Measurements from ENCODE around the gene CNTNAP3. TPM values are rescaled to one million over a fixed set of nuclear protein-coding genes. Genes with fewer than 3 reads are reported as not detected.
"Not testable (repeated sequence)": the region's sequence is repeated elsewhere in the genome, so short reads cannot be mapped to it uniquely, and the experiment has no call there.

CNTNAP3 gene
- total and polyA plus RNA-seq, 2 experiments from 2014 or later, result not detected

DNA sequence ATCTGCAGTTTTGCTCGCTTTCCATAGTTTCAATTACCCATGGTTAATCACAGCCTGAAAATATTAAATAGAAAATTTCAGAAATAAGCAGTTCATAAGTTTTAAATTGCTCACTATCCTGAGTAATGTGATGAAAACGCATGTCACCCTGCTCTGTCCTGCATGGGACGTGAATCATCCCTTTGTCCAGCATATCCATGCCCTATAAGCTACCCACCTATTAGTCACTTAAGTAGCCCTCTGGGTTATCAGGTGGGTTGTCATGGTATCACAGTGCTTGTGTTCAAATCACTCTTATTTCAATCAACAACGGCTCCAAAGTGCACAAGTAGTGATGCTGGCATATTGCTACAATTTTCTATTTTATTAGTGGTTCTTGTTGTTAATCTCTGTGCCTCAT is 82.1 kb downstream of the CNTNAP3 start:
- H3F3A ChIP-seq (ENCODE audit: insufficient read depth); H3K36me3 ChIP-seq (ENCODE audit: low read depth); DNase-seq; H3K27ac ChIP-seq; H2AFZ ChIP-seq; in situ Hi-C loops (cut with MboI); H3K4me3 ChIP-seq; H3K4me2 ChIP-seq (ENCODE audit: unreplicated experiment); H3K9me2 ChIP-seq (ENCODE audit: insufficient read depth); H3K9ac ChIP-seq; H3K9me3 ChIP-seq (ENCODE audit: low read depth); H3K4me1 ChIP-seq (ENCODE audit: insufficient read depth); H3K79me2 ChIP-seq (ENCODE audit: insufficient read depth); H3K27me3 ChIP-seq (replicated peaks; ENCODE audit: insufficient read depth); H4K20me1 ChIP-seq (ENCODE audit: insufficient read depth): not testable (repeated sequence)
- no CpG with 5 or more reads among the region's 4 CpGs for WGBS, 2 experiments (ENCODE audit: low coverage in 1 of 2, low lambda C conversion rate in 2 of 2, missing lambda C conversion rate in 2 of 2)

DNA sequence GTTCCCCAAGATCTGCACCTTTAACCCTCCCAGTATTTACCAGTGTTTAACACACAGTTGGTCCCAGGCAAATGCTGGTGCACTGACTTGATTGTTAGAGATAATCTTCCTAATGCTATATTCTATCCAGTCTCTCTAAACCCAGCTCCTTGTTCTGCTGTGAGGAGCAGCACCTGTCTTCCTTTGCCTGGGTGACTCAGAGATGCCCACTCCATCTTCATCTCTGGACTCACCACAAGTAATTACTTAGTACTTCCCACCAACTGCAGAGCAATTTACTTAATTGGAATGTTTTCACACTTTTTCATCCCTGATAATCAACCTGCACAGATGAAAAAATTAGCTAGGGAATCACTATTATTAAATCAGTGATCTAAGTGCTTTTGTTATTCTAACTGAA is 87.6 kb downstream of the CNTNAP3 start:
- H3K36me3 ChIP-seq (ENCODE audit: low read depth); H3K27ac ChIP-seq; H3K4me1 ChIP-seq (ENCODE audit: insufficient read depth); H3K4me2 ChIP-seq (ENCODE audit: unreplicated experiment); in situ Hi-C loops (cut with MboI); H3K27me3 ChIP-seq (replicated peaks; ENCODE audit: insufficient read depth); H3K79me2 ChIP-seq (ENCODE audit: insufficient read depth); H2AFZ ChIP-seq; H3K4me3 ChIP-seq; H4K20me1 ChIP-seq (ENCODE audit: insufficient read depth); H3K9me2 ChIP-seq (ENCODE audit: insufficient read depth); H3F3A ChIP-seq (ENCODE audit: insufficient read depth); H3K9me3 ChIP-seq (ENCODE audit: low read depth); H3K9ac ChIP-seq; DNase-seq: not testable (repeated sequence)

DNA sequence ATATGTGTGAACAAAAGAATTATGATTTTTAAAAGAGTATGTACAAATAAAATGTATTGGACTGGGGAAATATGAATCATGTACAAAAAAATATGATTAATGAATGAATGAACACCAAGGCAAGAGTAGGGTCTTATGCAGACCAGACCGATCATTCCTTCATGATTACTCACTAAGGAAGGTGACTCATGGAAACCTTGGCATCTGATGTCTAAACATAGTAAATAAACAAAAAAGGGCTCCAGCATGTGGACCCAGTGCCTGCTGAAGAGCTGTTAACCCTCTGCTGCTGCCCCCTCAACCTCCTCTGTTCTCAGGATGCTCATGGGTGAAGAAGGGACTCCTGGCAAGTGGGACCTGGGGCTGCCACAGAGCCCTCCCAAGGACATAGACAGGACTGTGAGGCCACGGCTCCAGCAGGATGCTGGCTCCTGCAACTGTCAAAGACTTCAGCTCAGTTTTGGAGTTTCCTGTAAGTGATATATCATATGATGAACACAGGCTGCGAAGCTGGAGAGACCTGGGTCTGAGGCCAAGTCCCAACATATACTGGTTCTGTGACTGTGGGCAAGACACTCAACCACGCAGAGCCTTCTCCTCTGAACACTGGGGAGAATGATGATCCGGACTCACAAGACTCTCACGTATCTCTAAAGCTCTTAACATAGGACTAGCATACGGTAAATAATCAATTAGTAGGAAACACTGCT is 89.8 kb downstream of the CNTNAP3 start:
- H3K79me2 ChIP-seq (ENCODE audit: insufficient read depth); H4K20me1 ChIP-seq (ENCODE audit: insufficient read depth); DNase-seq; H3K9me3 ChIP-seq (ENCODE audit: low read depth); H3K9ac ChIP-seq; in situ Hi-C loops (cut with MboI); H3F3A ChIP-seq (ENCODE audit: insufficient read depth); H3K4me3 ChIP-seq; H3K4me2 ChIP-seq (ENCODE audit: unreplicated experiment); H3K27me3 ChIP-seq (replicated peaks; ENCODE audit: insufficient read depth); H3K9me2 ChIP-seq (ENCODE audit: insufficient read depth); H3K4me1 ChIP-seq (ENCODE audit: insufficient read depth); H3K27ac ChIP-seq; H2AFZ ChIP-seq; H3K36me3 ChIP-seq (ENCODE audit: low read depth): not testable (repeated sequence)
- WGBS, 2 experiments (ENCODE audit: low coverage in 1 of 2, low lambda C conversion rate in 2 of 2, missing lambda C conversion rate in 2 of 2), result no CpG with 5 or more reads among the region's 7 CpGs

DNA sequence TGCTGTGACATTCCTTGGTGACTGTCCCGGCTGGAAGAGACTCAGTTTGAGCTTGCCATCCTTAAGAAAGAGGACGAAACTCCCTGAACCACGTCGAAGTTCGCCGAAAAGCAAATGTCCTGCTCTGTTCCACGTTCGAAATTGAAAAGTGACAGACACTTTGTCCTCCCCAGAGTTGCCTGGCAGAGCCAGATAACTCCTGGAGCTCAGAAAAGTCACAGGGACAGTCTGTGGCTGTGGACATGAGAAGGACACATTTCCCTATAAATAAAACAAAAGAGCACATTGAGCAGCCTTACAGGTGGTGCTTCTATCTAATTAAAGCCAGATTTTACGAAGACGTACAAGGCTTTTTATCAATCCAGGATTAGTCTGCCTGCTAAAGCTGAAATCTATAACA is 116.6 kb downstream of the CNTNAP3 start:
- H3K4me3 ChIP-seq; H3K9me3 ChIP-seq (ENCODE audit: low read depth); H3K36me3 ChIP-seq (ENCODE audit: low read depth); DNase-seq; H3K9ac ChIP-seq; H3F3A ChIP-seq (ENCODE audit: insufficient read depth); H3K27me3 ChIP-seq (replicated peaks; ENCODE audit: insufficient read depth); H3K79me2 ChIP-seq (ENCODE audit: insufficient read depth); H3K4me1 ChIP-seq (ENCODE audit: insufficient read depth); H2AFZ ChIP-seq; in situ Hi-C loops (cut with MboI); H3K27ac ChIP-seq; H3K9me2 ChIP-seq (ENCODE audit: insufficient read depth); H4K20me1 ChIP-seq (ENCODE audit: insufficient read depth); H3K4me2 ChIP-seq (ENCODE audit: unreplicated experiment): not testable (repeated sequence)
- no CpG with 5 or more reads among the region's 10 CpGs for WGBS, 2 experiments (ENCODE audit: low coverage in 1 of 2, low lambda C conversion rate in 2 of 2, missing lambda C conversion rate in 2 of 2)

DNA sequence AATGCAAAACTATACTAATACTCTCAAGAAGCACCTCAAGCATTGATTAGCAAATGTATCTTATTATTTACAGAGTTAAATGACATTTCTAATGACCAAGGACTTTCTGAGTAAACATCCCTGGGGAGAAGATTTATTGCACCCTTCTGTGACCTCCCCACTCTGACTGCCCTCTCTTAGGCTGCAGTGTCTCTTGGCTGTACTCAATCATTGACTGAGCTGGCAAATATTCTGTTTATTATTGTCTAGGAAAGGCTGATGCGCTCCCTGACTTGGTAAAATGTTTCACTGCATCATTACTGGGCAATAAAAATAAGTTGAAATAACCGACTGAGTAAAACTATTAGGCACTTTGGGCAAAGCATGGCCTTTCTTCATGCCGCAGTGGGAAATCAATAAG is 130.3 kb downstream of the CNTNAP3 start:
- H3K27ac ChIP-seq; H3F3A ChIP-seq (ENCODE audit: insufficient read depth); H3K4me3 ChIP-seq; H3K9me2 ChIP-seq (ENCODE audit: insufficient read depth); H4K20me1 ChIP-seq (ENCODE audit: insufficient read depth); H3K27me3 ChIP-seq (replicated peaks; ENCODE audit: insufficient read depth); H3K4me1 ChIP-seq (ENCODE audit: insufficient read depth); H3K79me2 ChIP-seq (ENCODE audit: insufficient read depth); H3K9ac ChIP-seq; H3K9me3 ChIP-seq (ENCODE audit: low read depth); H2AFZ ChIP-seq; H3K36me3 ChIP-seq (ENCODE audit: low read depth); in situ Hi-C loops (cut with MboI); DNase-seq; H3K4me2 ChIP-seq (ENCODE audit: unreplicated experiment): not testable (repeated sequence)
- WGBS, 2 experiments (ENCODE audit: low coverage in 1 of 2, low lambda C conversion rate in 2 of 2, missing lambda C conversion rate in 2 of 2), result 20% methylated on average over 1 of the region's 3 CpGs; no CpG with 5 or more reads in 1 of the 2 experiments

DNA sequence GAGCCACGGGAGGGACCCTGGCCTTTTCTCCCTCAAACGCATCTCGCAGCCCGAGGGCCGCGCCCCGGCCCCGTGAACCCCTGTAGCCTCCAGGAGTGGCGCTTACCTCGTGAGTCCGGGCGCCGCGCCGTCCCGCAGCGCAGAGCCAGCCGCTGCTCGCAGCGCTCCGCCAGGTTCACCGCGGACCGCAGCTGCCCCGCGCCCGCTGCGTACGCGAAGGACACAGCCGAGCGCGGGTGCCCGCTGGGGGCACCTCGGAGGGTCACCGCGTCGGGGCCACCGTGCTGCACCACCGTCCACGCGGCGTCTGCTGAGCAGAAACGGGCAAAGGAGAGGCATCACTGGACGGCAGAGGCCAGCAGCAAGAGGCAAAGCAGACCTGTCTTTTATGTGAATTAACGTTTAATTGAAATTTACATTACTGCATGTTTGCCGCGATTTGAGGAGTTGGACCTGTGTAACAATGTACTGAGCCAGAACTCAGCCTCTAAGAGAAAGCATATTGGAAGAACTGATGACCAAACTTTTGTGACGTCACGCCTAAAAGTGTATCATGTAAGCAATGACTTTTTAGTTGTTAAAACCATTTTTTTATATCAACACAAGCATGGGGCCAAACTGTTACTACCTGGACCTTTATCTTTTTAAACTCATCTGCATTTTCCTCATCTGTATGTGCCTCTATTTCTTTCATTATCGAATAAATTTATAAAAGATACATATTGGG is 155.0 kb downstream of the CNTNAP3 start:
- in situ Hi-C loops (cut with MboI); H3K36me3 ChIP-seq (ENCODE audit: low read depth); H3K9me2 ChIP-seq (ENCODE audit: insufficient read depth); H4K20me1 ChIP-seq (ENCODE audit: insufficient read depth); H3K9ac ChIP-seq; H3K27me3 ChIP-seq (replicated peaks; ENCODE audit: insufficient read depth); H3K4me3 ChIP-seq; H3K4me1 ChIP-seq (ENCODE audit: insufficient read depth); H3K4me2 ChIP-seq (ENCODE audit: unreplicated experiment); H3F3A ChIP-seq (ENCODE audit: insufficient read depth); DNase-seq; H2AFZ ChIP-seq; H3K9me3 ChIP-seq (ENCODE audit: low read depth); H3K27ac ChIP-seq; H3K79me2 ChIP-seq (ENCODE audit: insufficient read depth): not testable (repeated sequence)
- WGBS, 2 experiments (ENCODE audit: low coverage in 1 of 2, low lambda C conversion rate in 2 of 2, missing lambda C conversion rate in 2 of 2), result 6 to 7% methylated on average over 44 to 47 of the region's 51 CpGs

DNA sequence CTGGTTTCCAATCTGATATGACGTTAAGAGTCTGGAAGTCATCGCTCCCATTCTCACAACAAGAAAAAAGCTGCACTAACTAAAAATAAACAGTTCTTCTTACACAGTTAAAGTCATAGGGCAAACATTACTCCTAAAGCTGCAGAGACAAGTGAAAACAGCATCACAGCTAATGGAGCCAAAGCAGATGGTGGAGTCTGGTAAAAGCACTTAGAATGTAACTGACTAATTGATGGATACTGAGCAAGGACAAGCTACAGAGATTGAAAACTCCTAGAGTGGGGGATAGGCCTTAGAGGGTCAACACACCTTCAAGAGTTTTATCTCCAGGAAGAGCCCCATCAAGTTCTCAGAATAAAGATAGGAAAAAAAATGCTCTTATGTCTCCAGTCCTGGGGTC is 166.6 kb downstream of the CNTNAP3 start:
- WGBS, 2 experiments (ENCODE audit: low coverage in 1 of 2, low lambda C conversion rate in 2 of 2, missing lambda C conversion rate in 2 of 2), result 6 to 10% methylated on average over 2 of the region's 2 CpGs
- H3K36me3 ChIP-seq (ENCODE audit: low read depth); H3K27ac ChIP-seq; H3K4me3 ChIP-seq; H3K9ac ChIP-seq; H3K9me2 ChIP-seq (ENCODE audit: insufficient read depth); H3K4me1 ChIP-seq (ENCODE audit: insufficient read depth); in situ Hi-C loops (cut with MboI); H3K27me3 ChIP-seq (replicated peaks; ENCODE audit: insufficient read depth); H3F3A ChIP-seq (ENCODE audit: insufficient read depth); H3K4me2 ChIP-seq (ENCODE audit: unreplicated experiment); H4K20me1 ChIP-seq (ENCODE audit: insufficient read depth); H2AFZ ChIP-seq; H3K79me2 ChIP-seq (ENCODE audit: insufficient read depth); DNase-seq; H3K9me3 ChIP-seq (ENCODE audit: low read depth): not testable (repeated sequence)

DNA sequence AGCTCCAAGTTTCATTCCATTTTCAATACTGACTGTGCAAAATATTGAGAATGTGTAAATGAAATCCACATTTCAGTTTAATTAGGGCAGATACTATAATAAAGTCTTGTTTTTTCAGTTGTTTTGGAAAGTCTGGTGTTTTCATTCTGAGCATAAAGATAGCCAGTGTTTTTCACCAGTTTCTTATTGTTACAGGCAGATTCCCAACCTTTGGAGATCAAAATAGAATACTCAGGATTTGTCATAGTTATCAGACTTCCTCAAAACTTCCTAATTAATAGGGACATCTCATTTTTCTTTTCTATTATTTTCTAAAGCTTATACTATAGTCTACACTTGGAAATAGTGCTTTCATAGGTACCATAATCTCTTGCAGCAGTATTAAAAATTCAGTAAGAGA is 176.2 kb downstream of the CNTNAP3 start:
- H3K27me3 ChIP-seq (replicated peaks; ENCODE audit: insufficient read depth); H3K4me2 ChIP-seq (ENCODE audit: unreplicated experiment); H3K27ac ChIP-seq; H2AFZ ChIP-seq; H3K9me2 ChIP-seq (ENCODE audit: insufficient read depth); H3F3A ChIP-seq (ENCODE audit: insufficient read depth); H3K4me1 ChIP-seq (ENCODE audit: insufficient read depth); DNase-seq; H3K9ac ChIP-seq; H4K20me1 ChIP-seq (ENCODE audit: insufficient read depth); in situ Hi-C loops (cut with MboI); H3K9me3 ChIP-seq (ENCODE audit: low read depth); H3K79me2 ChIP-seq (ENCODE audit: insufficient read depth); H3K4me3 ChIP-seq; H3K36me3 ChIP-seq (ENCODE audit: low read depth): not testable (repeated sequence)
